HPDE6-E6E7 (cell line): ENCODE data around the gene CDKAL1.
"Not testable (repeated sequence)": the region's sequence is repeated elsewhere in the genome, so short reads cannot be mapped to it uniquely, and the experiment has no call there.

ENCODE experiments used
- DNase-seq: peaks from one replicate; pipeline ENCODE4 v3.0.0; 2011; ENCODE audit warnings: missing footprints; ENCODE audit errors: extremely low spot score

CDKAL1 gene

DNA sequence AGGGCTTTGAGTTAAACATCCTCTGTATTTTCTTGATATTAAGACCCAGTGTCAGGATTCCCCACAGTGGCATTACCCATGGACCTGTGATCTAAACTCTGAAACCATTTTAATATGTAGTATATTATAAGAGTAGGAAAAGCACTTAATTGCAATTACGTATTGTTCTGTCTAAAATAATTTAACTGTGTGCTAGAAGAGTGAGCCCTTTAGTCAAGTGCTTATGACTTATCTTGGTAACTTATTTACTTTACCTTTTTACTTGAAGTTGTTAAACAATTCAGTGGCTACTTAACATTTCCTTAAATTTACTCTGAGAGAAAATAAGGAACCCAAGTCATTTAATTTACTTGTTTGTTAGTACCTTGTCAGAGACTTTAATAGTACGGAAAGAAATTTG is 173.6 kb downstream of the CDKAL1 start:
- no peak for DNase-seq

DNA sequence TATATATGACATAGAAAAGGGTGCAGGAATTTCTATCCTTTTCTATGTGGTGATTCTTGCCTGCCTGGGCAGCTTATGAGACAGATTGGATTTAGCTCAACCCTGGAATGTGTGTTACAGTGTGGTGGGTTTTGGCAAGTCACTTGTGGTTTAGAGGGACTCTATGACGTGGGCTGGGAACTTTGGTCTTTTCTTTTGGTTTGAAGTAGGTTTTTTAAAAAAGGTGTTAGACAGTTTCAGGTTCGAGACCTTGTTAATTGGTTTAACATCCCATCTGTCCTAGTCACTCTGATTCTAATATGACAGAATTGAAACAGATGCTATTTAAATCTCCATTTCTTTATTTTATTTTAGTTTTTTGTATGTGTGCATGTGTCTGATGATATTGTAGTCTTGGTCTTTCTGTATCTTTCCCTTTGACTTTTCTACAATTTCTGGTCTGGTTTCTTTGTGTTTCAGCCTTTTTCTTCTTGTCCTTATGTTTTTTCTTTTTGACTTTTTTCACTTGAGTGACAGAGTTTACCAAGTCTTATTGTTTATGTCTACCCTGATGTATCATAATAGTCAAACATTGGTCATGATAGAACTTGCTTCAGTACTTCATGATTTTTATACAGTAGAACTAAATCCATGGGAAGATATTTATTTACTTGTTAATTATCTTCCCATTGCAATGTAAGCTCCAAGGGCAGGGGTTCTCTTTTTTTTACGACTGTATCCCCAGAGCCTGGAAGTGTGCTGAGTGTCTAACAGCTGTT is 174.3 kb downstream of the CDKAL1 start:
- DNase-seq: no peak

DNA sequence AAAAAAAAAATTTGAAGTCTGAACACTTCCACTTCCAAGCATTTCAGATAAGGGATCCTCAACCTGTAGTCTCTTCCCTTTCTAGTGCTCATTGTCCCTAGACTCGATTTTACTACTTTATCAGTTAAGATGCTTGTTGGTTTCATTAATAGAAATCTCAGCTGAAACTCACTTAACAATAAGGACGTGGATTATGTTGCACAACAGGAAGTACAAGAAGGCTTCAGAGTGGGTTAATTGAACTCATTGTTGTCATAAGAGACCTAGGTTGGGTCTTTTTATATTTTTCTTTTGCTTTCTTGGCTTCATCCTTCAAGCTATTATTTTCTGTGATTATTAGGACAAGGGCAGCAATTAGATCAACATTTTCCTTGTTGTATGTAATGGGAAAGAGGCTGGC is 175.2 kb downstream of the CDKAL1 start:
- DNase-seq: no peak

DNA sequence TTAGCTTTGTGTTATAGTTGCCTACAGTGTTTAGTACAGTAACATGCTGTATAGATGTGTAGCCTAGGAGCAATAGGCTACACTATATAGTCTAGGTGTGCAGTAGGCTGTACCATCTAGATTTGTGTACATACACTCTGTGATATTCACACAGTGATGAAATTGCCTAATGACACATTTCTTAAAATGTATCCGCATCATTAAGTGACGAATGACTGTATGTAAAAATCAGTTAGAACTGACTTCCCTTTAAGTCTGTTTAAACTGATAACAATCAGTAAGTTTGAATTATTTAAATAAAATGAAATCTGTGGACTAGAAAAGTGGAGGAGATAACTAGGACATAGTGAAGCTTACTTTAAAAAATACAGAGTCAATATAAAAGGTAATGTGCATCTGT is 176.1 kb downstream of the CDKAL1 start:
- DNase-seq: no peak

DNA sequence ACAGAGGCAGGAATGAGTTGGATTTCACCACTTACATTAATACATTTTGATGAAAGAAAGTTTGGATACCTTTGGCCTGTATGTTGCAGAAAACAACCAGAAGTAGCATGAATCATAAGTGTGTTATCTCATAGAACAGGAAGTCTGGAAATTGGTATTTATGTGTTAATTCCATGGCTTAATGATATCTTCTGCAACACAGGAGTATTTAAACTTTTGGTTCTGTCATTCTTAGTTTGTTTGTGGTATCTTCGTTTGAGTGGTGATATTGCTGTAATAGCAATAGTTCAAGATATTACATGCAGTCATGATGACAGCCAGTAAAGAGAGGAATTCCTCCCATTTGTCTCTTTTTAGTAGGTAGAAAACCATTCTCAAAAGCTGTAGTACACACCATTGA is 177.3 kb downstream of the CDKAL1 start:
- no peak for DNase-seq

DNA sequence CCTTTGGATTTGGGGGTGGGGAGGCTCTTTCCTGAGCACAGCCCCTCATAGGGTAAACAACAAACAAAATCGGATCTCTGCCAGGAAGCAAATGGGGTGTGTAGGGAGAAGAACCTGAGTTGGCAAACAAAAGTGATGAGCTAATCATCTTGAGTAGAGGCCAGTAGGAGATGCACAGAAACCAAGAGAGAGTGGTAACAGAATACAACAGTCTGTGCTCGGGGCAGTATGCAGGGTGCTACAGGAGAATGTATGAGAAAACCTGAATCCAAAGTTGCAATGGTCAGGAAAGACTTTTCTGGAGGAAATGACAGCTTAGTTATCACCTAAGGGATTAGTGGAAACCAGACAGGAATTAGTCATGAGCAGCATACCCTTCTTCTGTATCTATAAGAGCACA is 177.8 kb downstream of the CDKAL1 start:
- no peak for DNase-seq

DNA sequence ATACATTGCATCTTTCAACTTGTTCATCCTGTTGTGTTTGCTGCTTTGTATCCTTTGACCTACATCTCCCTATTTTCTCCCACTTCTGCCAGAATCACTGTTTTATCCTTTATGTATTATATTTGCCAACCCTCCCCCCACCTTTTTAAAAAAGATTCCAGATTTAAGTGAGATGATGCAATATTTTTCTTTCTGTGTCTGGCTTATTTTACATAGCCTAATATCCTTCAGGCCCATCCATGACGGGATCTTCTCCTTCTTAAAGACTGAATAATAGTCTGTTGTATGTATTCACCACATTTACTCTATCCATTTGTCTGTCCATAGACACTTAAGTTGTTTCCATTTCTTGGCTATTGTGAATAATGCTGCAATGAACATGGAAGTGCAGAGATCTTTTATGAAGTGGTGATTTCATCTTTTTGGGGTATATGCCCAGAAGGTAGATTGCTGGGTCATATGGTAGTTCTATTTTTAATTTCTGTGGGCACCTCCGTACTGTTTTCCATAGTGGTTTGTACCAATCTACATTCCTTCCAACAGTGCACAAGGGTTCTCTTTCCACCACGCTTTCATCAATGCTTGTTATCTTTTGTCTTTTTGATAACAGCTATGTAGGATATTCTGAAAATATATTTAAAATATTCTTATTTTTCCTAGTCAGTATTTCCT is 181.0 kb downstream of the CDKAL1 start:
- no peak for DNase-seq

DNA sequence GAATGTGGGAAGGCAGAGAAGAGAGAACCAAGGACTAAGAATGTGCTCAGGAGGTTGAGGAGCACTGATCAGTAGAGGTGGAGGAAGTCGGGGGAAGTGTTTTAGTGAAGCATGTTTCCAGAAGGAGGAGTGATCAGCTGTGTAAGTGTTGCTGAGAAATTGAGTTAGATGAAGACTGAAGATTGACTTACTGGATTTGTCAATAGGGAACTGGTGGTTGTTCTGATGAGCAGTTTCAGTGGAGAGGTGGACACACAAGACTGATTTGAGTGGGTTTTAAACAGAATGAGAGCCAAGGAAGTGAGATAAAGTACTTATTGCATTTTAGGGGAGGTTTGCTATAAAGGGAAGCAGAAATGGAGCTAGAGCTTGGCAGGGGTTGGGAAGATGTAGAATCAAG is 182.6 kb downstream of the CDKAL1 start:
- DNase-seq: no peak

DNA sequence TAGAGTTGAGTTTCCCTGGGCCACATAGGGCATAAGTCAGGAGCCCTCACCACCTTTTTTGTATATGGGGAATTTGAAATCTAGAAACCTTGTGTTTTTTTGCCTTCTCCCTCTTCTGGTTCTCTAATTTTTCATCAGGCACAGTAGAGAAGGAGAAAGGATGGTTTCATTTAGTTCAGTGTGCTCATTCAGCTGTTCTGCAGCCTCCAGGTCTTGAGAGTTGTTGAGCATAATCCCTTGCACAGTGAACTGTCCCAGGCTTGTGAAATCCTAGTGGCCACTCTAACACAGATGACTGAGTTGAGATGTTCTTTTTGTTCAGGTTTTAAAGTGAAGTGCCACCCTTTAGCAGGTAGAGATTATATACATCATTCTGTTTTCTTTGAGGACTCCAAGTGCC is 183.5 kb downstream of the CDKAL1 start:
- DNase-seq: no peak

DNA sequence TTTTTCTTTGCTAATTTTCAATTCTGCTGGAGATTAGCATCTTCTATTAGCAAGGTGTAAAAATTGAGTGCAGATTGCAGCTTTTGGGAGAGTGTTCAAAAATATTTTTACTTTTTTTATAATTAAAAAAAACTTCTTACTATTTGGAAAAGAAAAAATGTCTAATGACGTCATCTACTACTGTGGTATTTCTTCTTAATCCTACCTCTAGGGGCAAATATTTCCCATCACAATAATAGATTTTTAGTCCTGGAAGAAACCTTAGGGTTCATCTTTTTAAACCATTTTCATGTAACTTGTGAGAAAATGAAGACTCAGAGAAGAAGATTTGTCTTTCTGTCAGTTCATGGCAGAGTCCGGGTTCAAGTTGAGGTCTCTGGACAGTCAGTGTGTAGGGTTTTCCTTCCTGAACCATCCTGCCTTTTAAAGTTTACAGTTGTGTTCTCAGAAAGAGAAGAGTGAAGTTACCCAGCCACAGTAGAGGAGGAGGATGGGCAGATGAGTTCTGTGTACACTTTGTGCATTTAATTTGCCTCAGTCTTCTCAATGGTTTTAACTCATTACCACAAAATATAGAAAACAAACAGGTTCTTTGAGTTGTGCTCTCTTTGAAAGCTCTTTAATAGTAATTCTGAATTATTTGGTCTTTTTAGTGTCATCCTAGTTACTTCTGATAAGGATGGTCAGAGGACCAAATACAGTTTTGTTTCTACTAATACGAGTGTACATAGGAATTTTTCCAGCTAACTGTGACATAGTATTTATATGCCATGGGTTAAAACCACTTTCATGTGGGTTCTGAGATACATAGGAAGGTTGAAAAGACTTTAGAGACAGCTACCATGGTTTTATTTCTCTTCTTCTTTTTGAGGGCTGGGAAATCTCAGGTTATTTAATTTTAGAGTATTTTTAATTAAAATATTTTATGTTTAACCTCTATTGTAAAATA is 184.7 kb downstream of the CDKAL1 start:
- DNase-seq: no peak

DNA sequence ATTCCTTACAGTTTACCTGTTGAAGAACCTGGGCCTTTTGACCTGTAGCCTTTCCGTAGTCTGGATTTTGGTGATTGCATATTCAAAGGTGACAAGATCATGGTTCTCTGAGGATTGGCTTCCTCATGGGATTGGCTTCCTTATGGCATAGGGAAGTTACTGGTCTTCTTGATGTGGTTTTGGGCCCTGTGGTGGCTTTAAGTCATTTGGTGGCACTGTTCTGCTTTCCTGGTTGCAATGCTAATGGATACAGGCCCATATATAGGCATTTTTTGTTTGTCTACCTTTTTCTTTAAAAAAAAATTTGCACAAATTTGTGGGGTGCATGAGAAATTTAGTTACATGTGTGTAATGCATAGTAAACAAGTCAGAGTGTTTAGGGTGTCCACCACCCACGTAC is 185.7 kb downstream of the CDKAL1 start:
- DNase-seq: no peak

DNA sequence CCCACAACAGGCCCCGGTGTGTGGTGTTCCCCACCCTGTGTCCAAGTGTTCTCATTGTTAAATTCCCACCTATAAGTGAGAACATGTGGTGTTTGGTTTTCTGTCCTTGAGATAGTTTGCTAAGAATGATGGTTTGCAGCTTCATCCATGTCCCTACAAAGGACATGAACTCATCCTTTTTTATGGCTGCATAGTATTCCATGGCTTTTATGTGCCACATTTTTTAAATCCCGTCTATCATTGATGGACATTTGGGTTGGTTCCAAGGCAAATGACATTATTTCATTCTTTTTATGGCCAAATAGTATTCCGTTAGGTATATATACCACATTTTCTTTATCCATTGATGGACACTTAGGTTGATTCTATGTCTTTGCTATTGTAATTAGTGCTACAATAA is 186.9 kb downstream of the CDKAL1 start:
- DNase-seq: not testable (repeated sequence)

DNA sequence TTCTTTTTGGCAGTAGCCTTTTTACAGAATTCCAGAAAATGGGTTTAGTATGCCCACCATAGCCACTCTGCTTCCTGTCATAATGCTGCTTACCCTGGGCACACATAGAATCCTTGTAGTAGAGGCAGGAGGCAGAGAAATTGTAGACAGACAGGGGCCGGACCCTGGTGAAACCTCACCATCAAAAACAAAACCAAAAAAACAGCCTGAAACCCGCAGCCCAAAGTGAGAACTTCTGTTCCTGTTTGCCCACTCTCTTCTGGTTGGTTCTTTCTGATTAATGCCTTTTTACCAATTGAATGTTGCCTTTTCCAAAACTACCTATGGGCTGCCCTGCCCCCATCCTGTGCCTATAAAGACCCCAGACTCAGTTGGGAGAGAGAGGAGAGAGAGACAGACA is 188.2 kb downstream of the CDKAL1 start:
- no peak for DNase-seq

DNA sequence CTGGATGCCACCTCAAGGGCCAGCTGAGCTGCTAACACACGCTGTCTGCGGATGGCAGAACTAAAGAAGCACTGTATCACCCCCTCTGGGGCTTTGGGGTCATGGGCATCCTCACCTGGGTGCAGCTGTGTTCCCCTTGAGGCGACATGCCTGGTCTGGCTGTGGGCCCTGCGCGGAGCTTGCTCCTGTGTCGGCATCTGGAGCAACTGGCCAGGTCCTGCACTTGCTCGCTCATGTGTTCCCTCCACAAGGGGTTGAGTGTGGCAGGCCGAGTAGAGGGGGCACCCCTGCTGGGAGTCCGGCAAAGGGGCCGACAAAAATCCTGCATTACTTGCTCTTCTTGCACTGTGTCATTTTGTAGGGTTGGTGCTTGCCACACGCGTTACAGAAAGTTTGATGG is 189.0 kb downstream of the CDKAL1 start:
- DNase-seq: no peak

DNA sequence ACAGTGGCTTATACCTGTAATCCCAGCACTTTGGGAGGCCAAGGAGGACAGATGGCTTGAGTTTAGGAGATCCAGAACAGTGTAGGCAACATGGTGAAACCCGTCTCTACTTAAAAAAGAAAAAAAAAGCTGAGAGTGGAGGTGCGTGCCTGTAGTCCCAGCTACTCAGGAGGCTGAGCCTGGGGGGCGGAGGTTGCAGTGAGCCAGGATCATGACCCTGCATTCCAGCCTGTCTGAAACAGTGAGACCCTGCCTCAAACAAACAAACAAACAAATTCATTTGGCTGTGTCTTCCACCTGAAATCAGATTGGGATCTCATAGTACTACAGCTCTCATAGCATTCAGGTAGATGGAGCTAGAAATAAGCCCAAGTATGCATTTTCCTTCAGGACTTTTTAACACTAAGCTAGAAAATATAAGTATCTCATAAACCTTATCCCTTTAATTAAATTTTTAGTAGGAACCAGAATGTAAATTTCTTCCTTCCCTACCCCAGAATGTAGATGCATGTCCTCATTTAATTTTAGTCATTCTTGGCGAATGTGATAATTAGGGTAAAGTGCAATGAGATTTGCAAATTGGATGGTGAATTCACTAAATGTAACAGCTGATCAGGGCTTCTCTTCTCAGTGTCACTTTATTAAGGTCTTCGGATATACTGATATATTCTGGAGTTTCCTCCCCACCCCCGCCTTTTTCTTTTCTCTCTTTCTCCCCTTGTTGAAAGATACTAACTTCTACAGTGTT is 190.4 kb downstream of the CDKAL1 start:
- no peak for DNase-seq

DNA sequence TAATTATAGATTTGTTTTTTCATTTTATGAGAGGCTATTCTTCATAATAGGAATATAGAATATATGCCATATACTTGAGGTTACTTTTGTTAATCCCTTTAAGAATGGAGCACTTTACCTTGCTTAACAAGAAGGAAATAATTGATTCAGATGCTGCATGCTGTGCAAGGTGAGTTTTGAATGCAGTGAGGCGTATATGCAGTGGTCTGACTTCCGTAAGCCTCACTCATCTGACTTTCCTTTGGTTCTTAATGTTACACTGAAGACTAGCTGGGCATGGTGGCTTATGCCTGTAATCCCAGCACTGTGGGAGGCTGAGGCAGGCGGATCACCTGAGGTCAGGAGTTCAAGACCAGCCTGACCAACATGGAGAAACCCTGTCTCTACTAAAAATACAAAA is 191.0 kb downstream of the CDKAL1 start:
- DNase-seq: not testable (repeated sequence)

DNA sequence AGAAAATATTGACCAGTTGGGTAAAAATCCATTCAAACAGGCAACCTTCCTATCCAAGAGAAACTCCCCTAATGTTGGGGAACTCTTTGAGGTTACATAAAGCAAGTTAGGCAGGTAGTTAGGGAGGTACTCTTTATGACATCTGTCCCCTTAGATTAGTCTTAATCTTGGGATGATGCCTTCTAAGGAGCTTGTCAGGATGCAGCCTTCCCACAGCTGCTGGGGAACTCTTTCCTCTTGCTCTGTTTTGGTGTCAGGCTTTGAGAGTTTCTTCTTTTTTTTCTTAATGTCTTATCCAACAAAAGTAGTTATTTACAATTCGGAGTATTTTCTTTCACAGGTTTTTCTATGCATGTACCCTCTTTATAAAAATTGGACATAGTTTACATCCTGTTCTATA is 194.8 kb downstream of the CDKAL1 start:
- no peak for DNase-seq

DNA sequence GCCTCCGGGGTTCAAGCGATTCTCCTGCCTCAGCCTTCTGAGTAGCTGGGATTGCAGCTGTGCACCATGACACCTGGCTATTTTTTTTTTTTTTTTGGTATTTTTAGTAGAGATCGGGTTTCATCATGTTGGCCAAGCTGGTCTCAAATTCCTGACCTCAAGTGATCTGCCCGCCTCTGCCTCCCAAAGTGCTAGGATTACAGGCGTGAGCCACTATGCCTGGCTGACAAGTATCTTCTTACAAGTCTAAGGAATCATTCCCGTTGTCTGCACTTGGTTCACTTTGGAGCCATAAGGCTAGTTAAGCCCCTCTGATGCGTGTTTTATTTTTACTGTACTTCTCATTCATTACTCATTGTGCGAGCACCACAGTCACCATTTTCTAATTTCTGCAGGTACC is 198.1 kb downstream of the CDKAL1 start:
- DNase-seq: not testable (repeated sequence)

DNA sequence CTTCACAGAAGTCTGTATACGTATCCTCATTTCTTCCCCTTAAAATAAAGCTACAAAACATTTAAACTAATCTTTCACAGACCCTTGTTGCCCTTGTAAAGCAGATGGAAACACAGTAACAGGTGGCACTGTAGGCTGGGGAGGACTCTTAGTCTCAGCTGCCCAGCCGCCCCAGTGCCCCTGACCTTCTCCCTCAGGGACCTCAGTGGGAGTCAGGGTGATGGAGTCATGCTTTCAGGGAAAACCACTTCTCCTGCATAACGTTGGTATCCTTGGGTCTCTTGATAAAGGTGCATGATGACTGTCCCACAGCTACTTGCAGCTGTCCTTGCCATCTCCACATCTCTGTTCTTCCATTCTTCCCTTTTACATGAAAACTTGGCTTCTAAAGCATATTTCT is 198.6 kb downstream of the CDKAL1 start:
- DNase-seq: no peak

DNA sequence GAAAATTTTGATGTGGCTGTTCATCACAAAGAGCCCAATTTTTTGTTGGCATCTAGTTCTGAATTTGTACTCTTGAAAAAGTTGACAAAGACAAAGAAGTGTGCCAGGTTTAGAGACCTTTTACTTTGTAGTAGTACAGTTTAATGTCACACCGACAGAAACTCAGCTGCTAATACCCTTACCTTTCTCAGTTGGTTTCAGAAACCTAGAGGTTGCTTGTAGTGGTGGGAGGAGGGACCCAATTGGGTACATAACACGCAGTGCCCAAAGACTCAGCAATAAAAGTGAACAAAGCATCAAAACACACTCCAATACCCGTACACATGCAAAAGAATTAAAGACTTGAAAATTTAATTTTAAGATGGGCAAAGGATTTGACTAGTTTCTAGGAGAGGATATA is 203.7 kb downstream of the CDKAL1 start:
- no peak for DNase-seq

DNA sequence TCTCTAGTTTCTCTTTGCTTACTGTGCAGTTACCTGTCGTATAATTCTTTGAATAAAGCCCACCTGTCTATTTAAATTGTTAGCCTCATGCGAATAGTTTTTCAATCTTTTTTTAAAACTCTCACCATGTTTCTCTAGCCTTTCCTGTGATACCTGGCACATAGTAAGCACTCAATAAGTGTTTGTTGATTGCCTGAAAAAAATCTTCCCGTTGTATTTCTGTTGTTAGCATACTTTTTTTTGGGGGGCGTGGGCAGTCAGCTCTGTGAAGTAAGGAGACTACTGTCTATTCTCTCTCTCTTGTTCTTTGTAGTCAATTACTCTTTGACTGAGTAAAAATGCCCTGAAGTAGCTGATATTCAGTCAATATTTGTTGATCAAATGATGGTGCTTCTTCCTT is 205.8 kb downstream of the CDKAL1 start:
- DNase-seq: no peak

DNA sequence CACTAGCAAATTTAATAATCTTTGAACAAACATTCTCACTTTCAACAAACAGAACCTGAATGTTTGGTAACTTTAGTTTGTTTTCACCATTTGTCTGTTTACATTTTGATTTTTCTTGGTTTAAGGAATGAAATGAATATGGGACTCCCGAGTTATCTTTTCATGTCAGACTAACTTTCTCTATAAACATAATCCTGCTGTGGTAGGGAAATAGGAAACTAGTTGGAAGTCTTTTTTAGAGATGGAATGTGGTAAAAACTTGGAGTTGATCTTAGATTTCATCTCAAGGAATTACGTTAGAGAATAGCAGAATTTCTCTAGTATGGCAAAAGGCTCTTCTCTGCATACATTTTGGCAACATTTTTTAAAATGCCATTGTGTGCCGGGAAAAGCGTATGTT is 206.5 kb downstream of the CDKAL1 start:
- no peak for DNase-seq
